ENCODE measurements around the gene RNASEH2A. TPM values are rescaled to one million over a fixed set of nuclear protein-coding genes. Genes with fewer than 3 reads are reported as not detected.
A peak's percentile ranks its signal among the peaks of the same experiment; 100 is the strongest.

Gene RNASEH2A
- polyA plus RNA-seq, 2 of the 4 experiments (the other 2 are of a cell fraction): 37.2 to 45.5 TPM

DNA sequence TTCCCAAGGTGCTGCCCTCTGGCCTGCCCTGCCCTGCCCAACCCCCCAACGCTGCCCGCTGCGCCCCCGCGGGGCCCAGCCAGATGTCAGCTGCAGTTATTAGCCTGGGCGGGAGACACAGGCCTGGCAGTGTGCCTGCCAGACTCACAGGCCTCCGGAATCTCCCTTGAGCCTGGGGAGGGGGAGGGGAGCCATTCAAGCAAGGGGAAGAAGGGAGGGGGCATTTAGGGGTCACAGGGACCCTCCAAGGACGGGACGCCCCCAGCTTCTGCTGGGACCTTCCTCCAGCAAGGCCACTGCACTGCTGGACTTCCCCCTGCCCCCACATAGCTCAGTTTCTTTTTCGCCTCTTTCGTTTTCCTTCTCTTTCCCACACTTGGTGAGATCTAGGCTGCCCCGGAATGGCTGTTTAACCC, 17.7 kb upstream of the RNASEH2A start:
- Histone ChIP-seq H3K4me1 (peaks cover 63% of the 10 kb centered on the region), H3K9me3 (no peaks in the 10 kb centered on the region), H3K27ac (peak overlapping the region; percentile 96 to 99), H3K4me3 (peak overlapping the region; percentile 92), H3K4me2 (peak overlapping the region; percentile 99)
- ChIA-PET CTCF (interaction anchor here (1.0 to 5.0 kb wide), 5 partner anchors 11 to 31 kb away, joined by 3 to 58 read pairs (median 4); no protein-coding TSS in a partner anchor), POLR2A (interaction anchor here (1.1 to 2.4 kb wide), 2 partner anchors 11 to 23 kb away, joined by 3 to 24 read pairs; no protein-coding TSS in a partner anchor)
- peak in 1 of 2 experiments; percentile 89 for DNase-seq (ENCODE audit: low read depth in 1 of 2, low spot score in 1 of 2)
- ATAC-seq: no peak
- no peak for FAIRE-seq
- WGBS (ENCODE audit: missing lambda C conversion rate): 1% methylated on average over 5 of the region's 12 CpGs
- TF ChIP-seq CTCF (IDR thresholded peaks at IDR 0.05) (no peak), CHD2 (IDR thresholded peaks at IDR 0.05; ENCODE audit: low read length, partially characterized antibody) (no peak), E2F6 (IDR thresholded peaks at IDR 0.05; ENCODE audit: borderline replicate concordance, low read depth) (no peak; the same call in 1 of the 2 replicates), TFCP2L1 (CRISPR knock-in tag; IDR thresholded peaks at IDR 0.05) (no peak), FOSB (CRISPR knock-in tag; IDR thresholded peaks at IDR 0.05) (no peak), KDM1A (IDR thresholded peaks at IDR 0.05; ENCODE audit: low read depth) (no peak), POLR2A (IDR thresholded peaks at IDR 0.05; ENCODE audit: low read length) (no peak), TP53 (CRISPR knock-in tag; IDR thresholded peaks at IDR 0.05) (no peak), NFE2L2 (conservative IDR thresholded peaks at IDR 0.05; ENCODE audit: low read length) (no peak), ATOH8 (CRISPR knock-in tag; IDR thresholded peaks at IDR 0.05; ENCODE audit: low read depth) (peak; percentile 82), CHD4 (IDR thresholded peaks at IDR 0.05; ENCODE audit: borderline replicate concordance) (no peak), RCOR1 (IDR thresholded peaks at IDR 0.05; ENCODE audit: low read depth, low read length) (no peak), EP300 (IDR thresholded peaks at IDR 0.05) (peak in 1 of 2 experiments; percentile 72; a peak in 2 of 5 replicates), ESRRA (IDR thresholded peaks at IDR 0.05; ENCODE audit: borderline replicate concordance, low read length) (peak; percentile 62; the same call in 1 of the 2 replicates), HOXB13 (CRISPR knock-in tag; IDR thresholded peaks at IDR 0.05; ENCODE audit: low read depth) (no peak), ZSCAN20 (CRISPR knock-in tag; IDR thresholded peaks at IDR 0.05) (no peak), JUNB (IDR thresholded peaks at IDR 0.05) (no peak), JUN (IDR thresholded peaks at IDR 0.05) (peak; percentile 62 to 65; a peak in 3 of 5 replicates), USF2 (IDR thresholded peaks at IDR 0.05) (no peak), HOXA7 (CRISPR knock-in tag; IDR thresholded peaks at IDR 0.05) (no peak), CBX2 (IDR thresholded peaks at IDR 0.05; ENCODE audit: borderline replicate concordance, low read depth) (no peak), HEYL (CRISPR knock-in tag; IDR thresholded peaks at IDR 0.05) (no peak), NR3C1 (IDR thresholded peaks at IDR 0.05) (no peak), BHLHE40 (IDR thresholded peaks at IDR 0.05; ENCODE audit: low read depth, low read length) (no peak), SREBF2 (IDR thresholded peaks at IDR 0.05) (no peak), SMC3 (IDR thresholded peaks at IDR 0.05) (peak; percentile 33; the same call in 2 of the 3 replicates), EHF (CRISPR knock-in tag; IDR thresholded peaks at IDR 0.05) (no peak), ZC3H11A (IDR thresholded peaks at IDR 0.05) (no peak), HOXB5 (CRISPR knock-in tag; IDR thresholded peaks at IDR 0.05) (no peak), RFX5 (IDR thresholded peaks at IDR 0.05) (no peak), RNF2 (IDR thresholded peaks at IDR 0.05; ENCODE audit: borderline replicate concordance, low read depth) (no peak), NPAS2 (CRISPR knock-in tag; IDR thresholded peaks at IDR 0.05; ENCODE audit: borderline replicate concordance) (no peak)
- TF ChIP-seq, protein P1, sequence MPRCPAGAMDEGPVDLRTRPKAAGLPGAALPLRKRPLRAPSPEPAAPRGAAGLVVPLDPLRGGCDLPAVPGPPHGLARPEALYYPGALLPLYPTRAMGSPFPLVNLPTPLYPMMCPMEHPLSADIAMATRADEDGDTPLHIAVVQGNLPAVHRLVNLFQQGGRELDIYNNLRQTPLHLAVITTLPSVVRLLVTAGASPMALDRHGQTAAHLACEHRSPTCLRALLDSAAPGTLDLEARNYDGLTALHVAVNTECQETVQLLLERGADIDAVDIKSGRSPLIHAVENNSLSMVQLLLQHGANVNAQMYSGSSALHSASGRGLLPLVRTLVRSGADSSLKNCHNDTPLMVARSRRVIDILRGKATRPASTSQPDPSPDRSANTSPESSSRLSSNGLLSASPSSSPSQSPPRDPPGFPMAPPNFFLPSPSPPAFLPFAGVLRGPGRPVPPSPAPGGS (IDR thresholded peaks at IDR 0.05): no peak
- TF ChIP-seq, protein P2, sequence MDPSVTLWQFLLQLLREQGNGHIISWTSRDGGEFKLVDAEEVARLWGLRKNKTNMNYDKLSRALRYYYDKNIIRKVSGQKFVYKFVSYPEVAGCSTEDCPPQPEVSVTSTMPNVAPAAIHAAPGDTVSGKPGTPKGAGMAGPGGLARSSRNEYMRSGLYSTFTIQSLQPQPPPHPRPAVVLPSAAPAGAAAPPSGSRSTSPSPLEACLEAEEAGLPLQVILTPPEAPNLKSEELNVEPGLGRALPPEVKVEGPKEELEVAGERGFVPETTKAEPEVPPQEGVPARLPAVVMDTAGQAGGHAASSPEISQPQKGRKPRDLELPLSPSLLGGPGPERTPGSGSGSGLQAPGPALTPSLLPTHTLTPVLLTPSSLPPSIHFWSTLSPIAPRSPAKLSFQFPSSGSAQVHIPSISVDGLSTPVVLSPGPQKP (IDR thresholded peaks at IDR 0.05; ENCODE audit: low read depth, low read length): no peak
- TF ChIP-seq, protein P3, sequence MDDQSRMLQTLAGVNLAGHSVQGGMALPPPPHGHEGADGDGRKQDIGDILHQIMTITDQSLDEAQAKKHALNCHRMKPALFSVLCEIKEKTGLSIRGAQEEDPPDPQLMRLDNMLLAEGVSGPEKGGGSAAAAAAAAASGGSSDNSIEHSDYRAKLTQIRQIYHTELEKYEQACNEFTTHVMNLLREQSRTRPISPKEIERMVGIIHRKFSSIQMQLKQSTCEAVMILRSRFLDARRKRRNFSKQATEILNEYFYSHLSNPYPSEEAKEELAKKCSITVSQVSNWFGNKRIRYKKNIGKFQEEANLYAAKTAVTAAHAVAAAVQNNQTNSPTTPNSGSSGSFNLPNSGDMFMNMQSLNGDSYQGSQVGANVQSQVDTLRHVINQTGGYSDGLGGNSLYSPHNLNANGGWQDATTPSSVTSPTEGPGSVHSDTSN (IDR thresholded peaks at IDR 0.05): 0 out of 2 replicates have a peak, but pooled peaks have one; percentile 46
- TF ChIP-seq, protein P4, sequence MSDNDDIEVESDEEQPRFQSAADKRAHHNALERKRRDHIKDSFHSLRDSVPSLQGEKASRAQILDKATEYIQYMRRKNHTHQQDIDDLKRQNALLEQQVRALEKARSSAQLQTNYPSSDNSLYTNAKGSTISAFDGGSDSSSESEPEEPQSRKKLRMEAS (IDR thresholded peaks at IDR 0.05): peak; percentile 63; the same call in 1 of the 2 replicates
